ENCODE results near the gene AUTS2. TPM values are rescaled to one million over a fixed set of nuclear protein-coding genes. Genes with fewer than 3 reads are reported as not detected.

AUTS2 gene
- total and polyA plus RNA-seq, 10 of the 15 experiments (the other 5 are each of a cell fraction or from before 2014, with no cell fraction given): 6.4 to 55.6 (median 21.6) TPM

GRCh38 chr7:69812756-69813155, 214.5 kb downstream of the AUTS2 start (continued):
- TF ChIP-seq SUZ12 (IDR thresholded peaks at IDR 0.05; ENCODE audit: unreplicated experiment) (no peak), SP1 (IDR thresholded peaks at IDR 0.05; ENCODE audit: low read depth, low read length) (no peak), JUNB (IDR thresholded peaks at IDR 0.05) (no peak), SUPT20H (IDR thresholded peaks at IDR 0.05; ENCODE audit: borderline replicate concordance, control insufficient read depth, low read depth, low read length) (no peak), ASH2L (IDR thresholded peaks at IDR 0.05; ENCODE audit: borderline replicate concordance, low read depth) (no peak), SKIL (IDR thresholded peaks at IDR 0.05; ENCODE audit: low read depth, poor library complexity, severe bottlenecking) (no peak)

DNA sequence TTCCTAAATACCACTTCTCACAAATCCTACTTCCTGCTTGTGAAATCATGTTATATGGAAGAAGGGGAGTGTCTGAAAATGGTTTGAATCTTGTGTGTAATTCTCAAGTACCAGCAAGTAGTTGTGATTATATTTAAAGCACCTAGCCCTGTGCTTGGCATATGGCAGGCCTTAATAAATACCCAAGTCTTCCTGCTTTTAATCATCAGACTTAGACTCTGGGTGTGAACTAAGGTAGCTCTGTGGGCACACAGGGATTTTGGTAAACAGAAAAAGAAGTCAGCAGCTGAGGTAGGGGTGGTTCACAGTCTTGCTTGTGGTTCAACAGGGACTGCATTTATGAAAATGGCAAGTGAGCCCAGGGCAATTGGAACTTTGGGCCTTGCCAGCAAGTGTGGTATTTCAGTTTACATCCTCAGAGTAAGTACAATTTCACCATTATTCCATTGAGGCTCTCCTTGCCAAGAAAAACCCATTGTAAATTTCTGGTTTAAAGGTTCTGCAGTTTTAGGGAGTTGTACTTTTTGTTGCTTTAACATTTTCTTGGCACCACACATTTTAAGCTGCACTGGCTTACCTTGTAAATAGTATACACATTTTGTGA, 215.5 kb downstream of the AUTS2 start:
- Histone ChIP-seq H3K36me3 (ENCODE audit: control insufficient read depth in 2 of 2, insufficient read depth in 2 of 2, low read length in 1 of 2) (no peaks in the 10 kb centered on the region), H3K9ac (ENCODE audit: control insufficient read depth, insufficient read depth, low read length) (no peak overlapping the region), H4K20me1 (ENCODE audit: control insufficient read depth, insufficient read depth) (no peaks in the 10 kb centered on the region), H3K9me3 (replicated peaks; ENCODE audit: control insufficient read depth, insufficient read depth, low read length) (no peaks in the 10 kb centered on the region), H3K79me2 (ENCODE audit: control insufficient read depth, insufficient read depth, low read length) (no peaks in the 10 kb centered on the region), H2AFZ (ENCODE audit: control insufficient read depth, low read depth, low read length) (no peak overlapping the region), H3K4me2 (ENCODE audit: control insufficient read depth, insufficient read depth) (no peak overlapping the region), H3K4me1 (ENCODE audit: control insufficient read depth, insufficient read depth, low read length) (no peaks in the 10 kb centered on the region), H3K27ac (ENCODE audit: control insufficient read depth, insufficient read depth) (no peak overlapping the region), H3K27me3 (replicated peaks in 1 of 2; ENCODE audit: control insufficient read depth in 2 of 2, insufficient read depth in 2 of 2, low read length in 1 of 2) (no peaks in the 10 kb centered on the region), H3K4me3 (no peak overlapping the region)
- ChIA-PET CTCF (interaction anchor here (2.1 kb wide), 1 partner anchor 9 kb away, joined by 9 read pairs; no protein-coding TSS in a partner anchor), RAD21 (ENCODE audit: unreplicated experiment) (no interaction called here), SMC1A (ENCODE audit: uncharacterized antibody, unreplicated experiment) (interaction anchor here (0.5 to 2.2 kb wide), 6 partner anchors 9 to 902 kb away, joined by 3 to 7 read pairs (median 3); no protein-coding TSS in a partner anchor), POLR2A (interaction anchor here (0.5 kb wide), 1 partner anchor 143 kb away, joined by 3 read pairs; no protein-coding TSS in a partner anchor)
- in situ Hi-C loops (cut with MboI): no loop called here
- FAIRE-seq (no peak), ATAC-seq (peak; percentile 63), DNase-seq (ENCODE audit: low read depth, low spot score) (no peak)
- no peak for TF ChIP-seq NRF1 (conservative IDR thresholded peaks at IDR 0.05; ENCODE audit: low read depth, low read length)
- no peak for TF ChIP-seq TAF1 (IDR thresholded peaks at IDR 0.05; ENCODE audit: borderline replicate concordance, low read depth, low read length)
- no peak for TF ChIP-seq SUZ12 (IDR thresholded peaks at IDR 0.05; ENCODE audit: unreplicated experiment)
- no peak for TF ChIP-seq EP300 (IDR thresholded peaks at IDR 0.05; ENCODE audit: borderline replicate concordance in 1 of 2, control insufficient read depth in 1 of 2, low read depth in 2 of 2, low read length in 2 of 2)
- TF ChIP-seq ATF2 (IDR thresholded peaks at IDR 0.05; ENCODE audit: low read length): no peak
- no peak for TF ChIP-seq HDAC2 (IDR thresholded peaks at IDR 0.05)
- no peak for TF ChIP-seq FOS (IDR thresholded peaks at IDR 0.05; ENCODE audit: borderline replicate concordance, extremely low read depth, insufficient read length)
- no peak for TF ChIP-seq SREBF2 (IDR thresholded peaks at IDR 0.05; ENCODE audit: low read length)
- no peak for TF ChIP-seq IKZF1 (conservative IDR thresholded peaks at IDR 0.05)
- BruUV-seq (replicated peaks): no TSS peak
- intact Hi-C loops (cut with micrococcal nuclease; ENCODE audit: unreplicated experiment): no loop called here

Data from GM12878 (cell line).